ENCODE results near the gene SIPA1. TPM values are rescaled to one million over a fixed set of nuclear protein-coding genes. Genes with fewer than 3 reads are reported as not detected.
"Not testable (repeated sequence)": the region's sequence is repeated elsewhere in the genome, so short reads cannot be mapped to it uniquely, and the experiment has no call there.

SIPA1 gene
- polyA plus RNA-seq, 1 experiment: 11.4 TPM

GRCh38 chr11:65660038-65660437, 22.1 kb downstream of the SIPA1 start:
- CTCF ChIA-PET: no interaction called here
- no peak for DNase-seq (ENCODE audit: low read depth, low spot score)
- Histone ChIP-seq H3K4me3 (ENCODE audit: low read depth, low read length) (no peak overlapping the region), H3K9me3 (ENCODE audit: control insufficient read depth, insufficient read depth, low read length) (no peaks in the 10 kb centered on the region), H3K27me3 (ENCODE audit: control insufficient read depth, insufficient read depth, low read length) (no peaks in the 10 kb centered on the region), H3K27ac (ENCODE audit: low read depth, low read length) (no peak overlapping the region)
- POLR2A ChIA-PET: interaction anchor here (0.5 kb wide), 1 partner anchor 23 kb away, joined by 6 read pairs; no protein-coding TSS in a partner anchor
- no peak for TF ChIP-seq CTCF (IDR thresholded peaks at IDR 0.05; ENCODE audit: low read depth, low read length)

- H3K9me3 ChIP-seq (ENCODE audit: control insufficient read depth, insufficient read depth, low read length); POLR2A ChIA-PET; CTCF ChIA-PET; DNase-seq (ENCODE audit: low read depth, low spot score); H3K27ac ChIP-seq (ENCODE audit: low read depth, low read length); H3K27me3 ChIP-seq (ENCODE audit: control insufficient read depth, insufficient read depth, low read length): not testable (repeated sequence)
- peak overlapping the region; percentile 98; the same call in 1 of the 2 replicates for H3K4me3 ChIP-seq (ENCODE audit: low read depth, low read length)
Observed at GRCh38 chr11:65660908-65661307, 23.0 kb downstream of the SIPA1 start.

GRCh38 chr11:65661599-65662246, 23.8 kb downstream of the SIPA1 start:
- DNase-seq (ENCODE audit: low read depth, low spot score): no peak
- Histone ChIP-seq H3K4me3 (ENCODE audit: low read depth, low read length) (peak overlapping the region; percentile 98), H3K27ac (ENCODE audit: low read depth, low read length) (no peak overlapping the region), H3K9me3 (ENCODE audit: control insufficient read depth, insufficient read depth, low read length) (no peaks in the 10 kb centered on the region), H3K27me3 (ENCODE audit: control insufficient read depth, insufficient read depth, low read length) (no peaks in the 10 kb centered on the region)
- POLR2A ChIA-PET: interaction anchor here (0.7 to 3.0 kb wide), 4 partner anchors 9 to 212 kb away, joined by 3 to 24 read pairs (median 6); partner anchors contain the start of gene PCNX3
- no peak for TF ChIP-seq CTCF (IDR thresholded peaks at IDR 0.05; ENCODE audit: low read depth, low read length)
- CTCF ChIA-PET: no interaction called here

- H3K27ac ChIP-seq (ENCODE audit: low read depth, low read length): no peak overlapping the region
- H3K27me3 ChIP-seq (ENCODE audit: control insufficient read depth, insufficient read depth, low read length): no peaks in the 10 kb centered on the region
- H3K9me3 ChIP-seq (ENCODE audit: control insufficient read depth, insufficient read depth, low read length): no peaks in the 10 kb centered on the region
- TF ChIP-seq CTCF (IDR thresholded peaks at IDR 0.05; ENCODE audit: low read depth, low read length): no peak
- DNase-seq (ENCODE audit: low read depth, low spot score): no peak
- peak overlapping the region; percentile 98 for H3K4me3 ChIP-seq (ENCODE audit: low read depth, low read length)
- ChIA-PET POLR2A (interaction anchor here (0.5 to 3.0 kb wide), 10 partner anchors 9 to 254 kb away, joined by 3 to 24 read pairs (median 4); partner anchors contain the start of genes KAT5, PCNX3 and SIPA1), CTCF (interaction anchor here (0.6 to 1.1 kb wide), 3 partner anchors 25 to 226 kb away, joined by 4 to 5 read pairs (median 5); partner anchors contain the start of gene FIBP)
Observed at GRCh38 chr11:65662247-65662798, 24.4 kb downstream of the SIPA1 start.

- no peak for TF ChIP-seq CTCF (IDR thresholded peaks at IDR 0.05; ENCODE audit: low read depth, low read length)
- H3K27ac ChIP-seq (ENCODE audit: low read depth, low read length): peak within 1 kb of the TSS; percentile 98
- H3K9me3 ChIP-seq (ENCODE audit: control insufficient read depth, insufficient read depth, low read length): no peaks in the 10 kb centered on the region
- ChIA-PET CTCF (interaction anchor here (0.6 to 1.1 kb wide), 5 partner anchors 26 to 299 kb away, joined by 3 to 5 read pairs (median 4); partner anchors contain the start of gene FIBP), POLR2A (interaction anchor here (0.5 to 3.0 kb wide), 10 partner anchors 10 to 253 kb away, joined by 3 to 24 read pairs (median 4); partner anchors contain the start of genes KAT5, PCNX3 and SIPA1)
- DNase-seq (ENCODE audit: low read depth, low spot score): peak; percentile 87
- H3K27me3 ChIP-seq (ENCODE audit: control insufficient read depth, insufficient read depth, low read length): no peaks in the 10 kb centered on the region
- peak within 1 kb of the TSS; percentile 98 for H3K4me3 ChIP-seq (ENCODE audit: low read depth, low read length)
Observed at GRCh38 chr11:65662799-65663638, 25.1 kb downstream of the SIPA1 start, which contains the start of gene RELA. RELA (minus strand) TSS chr11:65662916; CDS start chr11:65662832, 84 bp downstream.
